Measurements from ENCODE around the gene DLL1. TPM values are rescaled to one million over a fixed set of nuclear protein-coding genes. Genes with fewer than 3 reads are reported as not detected.

DLL1 gene
- total and polyA plus RNA-seq, 12 donors: 2.6 to 27.2 (median 8.7) TPM

DNA sequence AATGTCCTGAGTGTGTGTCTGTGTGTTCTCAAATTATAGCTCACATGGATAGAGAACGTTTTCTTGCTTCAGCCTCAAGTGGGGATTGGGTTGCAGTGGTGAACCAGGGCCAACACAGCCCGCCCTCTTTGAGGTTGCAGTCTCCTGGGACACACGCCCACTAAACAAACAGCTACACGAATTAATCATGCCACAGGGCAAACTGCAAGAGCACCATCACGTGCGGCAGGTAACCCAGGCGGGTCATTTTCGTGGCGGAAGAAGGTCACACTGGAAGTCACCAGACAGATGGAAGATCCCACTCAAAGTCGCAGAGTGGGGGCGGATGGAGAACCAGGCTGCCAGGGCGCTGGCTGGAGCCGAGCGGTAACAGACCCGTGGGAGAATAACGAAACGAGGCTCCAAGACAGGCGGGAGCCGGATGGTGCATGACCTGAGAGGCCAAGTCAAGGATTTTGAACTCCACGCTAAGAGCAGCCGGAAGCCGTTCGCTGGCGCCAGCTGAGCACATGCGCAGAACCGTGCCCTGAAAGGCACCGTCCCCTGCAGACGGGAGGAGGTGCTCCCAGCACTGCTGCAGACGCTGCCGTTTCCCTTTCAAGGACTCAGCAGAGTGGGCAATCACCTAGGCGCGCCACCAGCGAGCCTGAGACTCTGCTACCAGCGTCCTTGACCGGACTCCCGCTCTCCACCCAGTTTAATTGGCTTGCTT is 10.7 kb downstream of the DLL1 start:
- TF ChIP-seq, protein P1, sequence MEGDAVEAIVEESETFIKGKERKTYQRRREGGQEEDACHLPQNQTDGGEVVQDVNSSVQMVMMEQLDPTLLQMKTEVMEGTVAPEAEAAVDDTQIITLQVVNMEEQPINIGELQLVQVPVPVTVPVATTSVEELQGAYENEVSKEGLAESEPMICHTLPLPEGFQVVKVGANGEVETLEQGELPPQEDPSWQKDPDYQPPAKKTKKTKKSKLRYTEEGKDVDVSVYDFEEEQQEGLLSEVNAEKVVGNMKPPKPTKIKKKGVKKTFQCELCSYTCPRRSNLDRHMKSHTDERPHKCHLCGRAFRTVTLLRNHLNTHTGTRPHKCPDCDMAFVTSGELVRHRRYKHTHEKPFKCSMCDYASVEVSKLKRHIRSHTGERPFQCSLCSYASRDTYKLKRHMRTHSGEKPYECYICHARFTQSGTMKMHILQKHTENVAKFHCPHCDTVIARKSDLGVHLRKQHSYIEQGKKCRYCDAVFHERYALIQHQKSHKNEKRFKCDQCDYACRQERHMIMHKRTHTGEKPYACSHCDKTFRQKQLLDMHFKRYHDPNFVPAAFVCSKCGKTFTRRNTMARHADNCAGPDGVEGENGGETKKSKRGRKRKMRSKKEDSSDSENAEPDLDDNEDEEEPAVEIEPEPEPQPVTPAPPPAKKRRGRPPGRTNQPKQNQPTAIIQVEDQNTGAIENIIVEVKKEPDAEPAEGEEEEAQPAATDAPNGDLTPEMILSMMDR (IDR thresholded peaks at IDR 0.05): peak in 1 of 9 donors; percentile 8
- H3K4me1 ChIP-seq: peaks cover 6 to 55% (median 41%) of the 10 kb centered on the region in 9 donors
- no peaks in the 10 kb centered on the region for H3K9me3 ChIP-seq
- peak overlapping the region in 8 of 10 donors; percentile 6 to 41 (median 36) for H3K4me3 ChIP-seq
- peaks cover 0 to 37% (median 12%) of the 10 kb centered on the region in 9 donors for H3K36me3 ChIP-seq
- intact Hi-C loops (cut with DNase I): loop anchor here in 3 of 10 donors (5.0 to 10.0 kb wide), 3 partner anchors 115 to 268 kb away; no protein-coding TSS in a partner anchor
- peaks cover 0 to 1% (median 0%) of the 10 kb centered on the region in 7 donors for H3K27me3 ChIP-seq
- DNase-seq (peak; percentile 58 to 70), ATAC-seq (peak; percentile 48 to 79 (median 62))
- WGBS, 2 donors: 57 to 70% methylated on average over 36 of the region's 36 CpGs
- H3K27ac ChIP-seq: peak overlapping the region in 8 of 10 donors; percentile 3 to 63 (median 47)

DNA sequence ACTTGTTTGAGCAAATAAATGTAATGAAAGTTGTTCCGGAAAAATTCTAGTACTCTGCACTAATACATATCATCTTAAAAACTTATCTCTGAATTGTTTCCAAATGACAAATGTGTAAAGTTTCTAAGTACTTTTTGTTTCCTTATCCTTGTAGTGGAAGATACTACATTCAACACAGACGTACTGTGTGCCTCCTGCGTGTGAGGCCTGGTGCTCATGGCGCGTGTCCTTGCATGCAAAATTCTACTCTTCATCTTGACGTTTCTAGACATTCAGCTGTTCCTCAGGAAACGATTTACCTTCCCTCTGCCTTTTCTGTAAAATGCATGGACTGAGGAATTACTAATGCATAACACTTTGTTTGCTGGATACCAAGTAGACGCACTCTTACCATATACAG is 11.5 kb downstream of the DLL1 start:
- DNase-seq: no peak
- peaks cover 0 to 30% (median 9%) of the 10 kb centered on the region in 9 donors for H3K36me3 ChIP-seq
- no peaks in the 10 kb centered on the region for H3K27me3 ChIP-seq
- ATAC-seq: no peak
- no peaks in the 10 kb centered on the region for H3K9me3 ChIP-seq
- TF ChIP-seq, protein P1 (IDR thresholded peaks at IDR 0.05): no peak
- intact Hi-C loops (cut with DNase I): loop anchor here in 3 of 10 donors (5.0 to 10.0 kb wide), 3 partner anchors 115 to 267 kb away; no protein-coding TSS in a partner anchor
- no peak overlapping the region for H3K4me3 ChIP-seq
- H3K4me1 ChIP-seq: peaks cover 6 to 62% (median 44%) of the 10 kb centered on the region in 9 donors
- WGBS, 2 donors: 87% methylated on average over 8 of the region's 8 CpGs
- peak overlapping the region in 2 of 10 donors; percentile 39 to 48 for H3K27ac ChIP-seq

DNA sequence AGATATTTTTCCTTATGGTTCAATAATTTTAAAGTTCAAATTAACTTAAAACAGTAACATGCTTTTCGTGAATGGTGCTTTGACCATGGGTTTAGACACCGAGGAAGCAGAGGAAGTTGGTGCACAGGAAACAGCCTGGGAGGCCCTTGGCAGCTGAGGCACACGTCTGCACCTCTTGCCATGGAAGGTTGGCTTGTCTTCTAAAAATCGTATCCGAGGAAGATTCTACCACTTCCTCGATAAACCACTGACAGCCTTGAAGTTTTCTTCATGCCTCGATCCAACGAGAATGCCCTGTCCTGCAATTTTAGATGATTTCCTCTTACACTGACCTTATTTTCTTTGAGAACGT is 12.2 kb downstream of the DLL1 start:
- WGBS, 2 donors: 55 to 66% methylated on average over 9 of the region's 9 CpGs
- Histone ChIP-seq H3K9me3 (no peaks in the 10 kb centered on the region), H3K4me3 (no peak overlapping the region), H3K4me1 (peaks cover 6 to 69% (median 47%) of the 10 kb centered on the region in 9 donors), H3K27ac (peak overlapping the region in 5 of 10 donors; percentile 22 to 85 (median 67)), H3K27me3 (no peaks in the 10 kb centered on the region), H3K36me3 (peaks cover 0 to 23% (median 9%) of the 10 kb centered on the region in 9 donors)
- ATAC-seq (no peak), DNase-seq (no peak)
- TF ChIP-seq, protein P1 (IDR thresholded peaks at IDR 0.05): no peak
- intact Hi-C loops (cut with DNase I): loop anchor here in 3 of 10 donors (5.0 to 10.0 kb wide), 3 partner anchors 114 to 266 kb away; no protein-coding TSS in a partner anchor

DNA sequence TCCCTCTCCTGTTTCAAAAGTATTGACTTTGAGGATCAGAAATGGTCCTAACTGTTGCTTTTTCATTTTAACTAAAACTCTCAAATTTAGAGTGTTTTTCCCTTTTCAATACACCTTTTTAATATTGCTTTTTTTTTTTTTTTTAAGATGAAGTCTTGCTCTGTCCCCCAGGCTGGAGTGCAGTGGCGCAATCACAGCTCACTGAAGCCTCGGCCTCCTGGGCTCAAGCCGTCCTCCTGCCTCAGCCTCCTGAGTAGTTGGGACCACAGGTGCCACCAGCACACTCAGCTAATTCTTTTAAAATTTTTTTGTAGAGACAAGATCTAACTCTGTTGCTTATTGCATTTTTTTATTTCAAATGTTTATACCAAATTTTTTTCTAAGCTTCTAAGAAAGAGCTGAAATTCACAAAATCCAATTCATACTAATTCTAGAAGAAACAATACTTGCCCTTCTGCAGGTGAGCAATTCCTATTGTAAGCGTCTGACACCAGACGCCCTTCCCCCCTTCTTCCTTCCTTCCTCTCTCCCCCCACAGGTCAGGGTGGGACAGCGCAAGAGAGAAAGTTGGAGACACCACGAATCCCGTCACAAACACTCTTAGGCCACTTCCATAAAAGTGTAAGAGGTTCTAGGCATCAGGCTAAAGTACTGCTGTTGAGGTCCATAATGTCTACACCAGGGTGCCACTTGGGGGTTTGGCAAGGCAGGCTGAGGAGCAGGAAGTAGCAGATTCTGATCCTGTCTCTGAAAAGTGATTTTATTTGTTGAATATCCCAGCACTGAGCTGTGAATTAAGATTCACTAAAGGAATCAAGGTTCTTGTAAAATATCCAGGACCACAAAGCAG is 12.8 kb downstream of the DLL1 start:
- Histone ChIP-seq H3K9me3 (no peaks in the 10 kb centered on the region), H3K36me3 (peaks cover 0 to 17% (median 6%) of the 10 kb centered on the region in 9 donors), H3K4me3 (no peak overlapping the region), H3K27me3 (no peaks in the 10 kb centered on the region), H3K27ac (peak overlapping the region in 6 of 10 donors; percentile 22 to 85 (median 68)), H3K4me1 (peaks cover 6 to 69% (median 47%) of the 10 kb centered on the region in 9 donors)
- DNase-seq (no peak), ATAC-seq (no peak)
- 74 to 75% methylated on average over 8 of the region's 8 CpGs for WGBS, 2 donors
- TF ChIP-seq, protein P1 (IDR thresholded peaks at IDR 0.05): no peak
- intact Hi-C loops (cut with DNase I): loop anchor here in 3 of 10 donors (5.0 to 10.0 kb wide), 3 partner anchors 113 to 266 kb away; no protein-coding TSS in a partner anchor

All from heart right ventricle (tissue), 16 donors.